ENCODE results near the gene KHSRP. TPM values are rescaled to one million over a fixed set of nuclear protein-coding genes. Genes with fewer than 3 reads are reported as not detected.
"Not testable (repeated sequence)": the region's sequence is repeated elsewhere in the genome, so short reads cannot be mapped to it uniquely, and the experiment has no call there.

Gene KHSRP
- total RNA-seq, 1 experiment from 2014 or later, result 297 TPM

DNA sequence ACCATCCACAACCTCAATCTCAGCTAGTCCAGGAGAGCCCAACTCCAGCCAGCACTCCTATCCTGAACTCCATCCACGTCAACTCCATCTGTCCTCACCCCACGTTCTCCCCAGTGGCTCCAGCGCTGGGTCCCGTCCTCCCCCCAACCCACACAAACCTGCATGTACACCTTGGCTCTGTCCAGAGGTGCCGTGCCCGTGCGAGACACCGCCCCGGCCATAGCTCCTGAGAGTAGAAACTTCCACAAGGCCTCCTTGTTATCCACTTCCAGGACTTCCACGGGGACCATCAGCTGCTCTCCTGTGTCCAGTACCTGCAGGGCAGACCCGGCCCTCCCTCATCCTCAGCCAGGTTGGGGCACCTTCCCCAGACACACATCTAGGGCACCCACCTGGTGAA is 7.3 kb upstream of the KHSRP start:
- TF ChIP-seq, protein P1, sequence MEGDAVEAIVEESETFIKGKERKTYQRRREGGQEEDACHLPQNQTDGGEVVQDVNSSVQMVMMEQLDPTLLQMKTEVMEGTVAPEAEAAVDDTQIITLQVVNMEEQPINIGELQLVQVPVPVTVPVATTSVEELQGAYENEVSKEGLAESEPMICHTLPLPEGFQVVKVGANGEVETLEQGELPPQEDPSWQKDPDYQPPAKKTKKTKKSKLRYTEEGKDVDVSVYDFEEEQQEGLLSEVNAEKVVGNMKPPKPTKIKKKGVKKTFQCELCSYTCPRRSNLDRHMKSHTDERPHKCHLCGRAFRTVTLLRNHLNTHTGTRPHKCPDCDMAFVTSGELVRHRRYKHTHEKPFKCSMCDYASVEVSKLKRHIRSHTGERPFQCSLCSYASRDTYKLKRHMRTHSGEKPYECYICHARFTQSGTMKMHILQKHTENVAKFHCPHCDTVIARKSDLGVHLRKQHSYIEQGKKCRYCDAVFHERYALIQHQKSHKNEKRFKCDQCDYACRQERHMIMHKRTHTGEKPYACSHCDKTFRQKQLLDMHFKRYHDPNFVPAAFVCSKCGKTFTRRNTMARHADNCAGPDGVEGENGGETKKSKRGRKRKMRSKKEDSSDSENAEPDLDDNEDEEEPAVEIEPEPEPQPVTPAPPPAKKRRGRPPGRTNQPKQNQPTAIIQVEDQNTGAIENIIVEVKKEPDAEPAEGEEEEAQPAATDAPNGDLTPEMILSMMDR (IDR thresholded peaks at IDR 0.05; ENCODE audit: unreplicated experiment), result no peak
- CTCF ChIA-PET, result no interaction called here
- no peaks in the 10 kb centered on the region for H3K36me3 Mint-ChIP-seq (ENCODE audit: insufficient read depth, unreplicated experiment)
- no peaks in the 10 kb centered on the region for H3K27me3 Mint-ChIP-seq (ENCODE audit: unreplicated experiment)
- no peak overlapping the region for H3K4me3 Mint-ChIP-seq (ENCODE audit: low read depth, unreplicated experiment)
- intact Hi-C loops (cut with micrococcal nuclease; ENCODE audit: unreplicated experiment), result no loop called here
- DNase-seq, result no peak
- no peaks in the 10 kb centered on the region for H3K4me1 Mint-ChIP-seq (ENCODE audit: low read depth, unreplicated experiment)
- no peaks in the 10 kb centered on the region for H3K9me3 Mint-ChIP-seq (ENCODE audit: low read depth, unreplicated experiment)
- H3K27ac Mint-ChIP-seq (ENCODE audit: unreplicated experiment), result no peak overlapping the region
- no TSS peak for BruUV-seq (replicated peaks)

DNA sequence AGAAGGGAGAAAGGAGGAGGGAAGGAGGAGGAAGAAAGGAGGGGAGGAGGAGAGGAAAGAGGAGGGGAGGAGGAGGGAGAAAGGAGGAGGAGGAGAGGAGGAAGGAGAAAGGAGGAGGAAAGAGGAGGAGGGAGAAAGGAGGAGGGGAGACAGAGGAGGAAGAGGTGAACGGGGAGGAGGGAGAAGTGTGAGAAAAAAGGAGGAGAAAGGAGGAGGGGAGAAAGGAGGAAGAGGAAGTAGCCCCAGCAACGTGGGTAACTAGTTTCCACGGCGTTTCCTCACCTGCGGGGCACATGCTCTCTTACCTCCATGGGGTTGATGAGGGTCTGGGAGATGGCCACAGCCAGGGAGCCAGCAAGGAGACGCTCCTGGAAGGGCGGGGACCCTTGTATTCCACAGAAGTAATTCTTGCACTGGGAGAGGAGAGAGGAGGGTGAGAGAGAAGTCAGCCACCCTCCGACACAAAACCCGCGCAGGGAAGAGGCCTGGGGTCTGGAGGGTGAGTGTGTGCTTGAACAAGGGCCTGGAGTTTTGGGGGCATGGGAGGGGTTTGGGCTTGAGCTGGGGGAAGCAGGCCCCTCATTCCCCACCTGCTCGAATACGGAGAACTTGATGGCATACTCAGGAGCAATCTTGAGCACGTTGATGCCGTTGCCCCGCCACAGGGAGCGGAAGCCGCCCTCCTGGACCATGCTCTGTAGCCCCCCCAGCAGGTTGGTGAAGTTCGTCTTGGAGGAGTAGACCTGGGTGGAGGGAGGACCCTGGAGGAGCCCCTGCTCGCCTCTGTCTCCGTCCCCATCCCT is 5.0 kb upstream of the KHSRP start:
- no peaks in the 10 kb centered on the region for H3K4me1 Mint-ChIP-seq (ENCODE audit: low read depth, unreplicated experiment)
- no peaks in the 10 kb centered on the region for H3K27me3 Mint-ChIP-seq (ENCODE audit: unreplicated experiment)
- peaks cover 13% of the 10 kb centered on the region for H3K36me3 Mint-ChIP-seq (ENCODE audit: insufficient read depth, unreplicated experiment)
- CTCF ChIA-PET, result no interaction called here
- intact Hi-C loops (cut with micrococcal nuclease; ENCODE audit: unreplicated experiment), result no loop called here
- no peak for DNase-seq
- H3K4me3 Mint-ChIP-seq (ENCODE audit: low read depth, unreplicated experiment), result no peak overlapping the region
- H3K9me3 Mint-ChIP-seq (ENCODE audit: low read depth, unreplicated experiment), result no peaks in the 10 kb centered on the region
- no peak overlapping the region for H3K27ac Mint-ChIP-seq (ENCODE audit: unreplicated experiment)
- TF ChIP-seq, protein P1 (IDR thresholded peaks at IDR 0.05; ENCODE audit: unreplicated experiment), result no peak
- BruUV-seq (replicated peaks), result no TSS peak

DNA sequence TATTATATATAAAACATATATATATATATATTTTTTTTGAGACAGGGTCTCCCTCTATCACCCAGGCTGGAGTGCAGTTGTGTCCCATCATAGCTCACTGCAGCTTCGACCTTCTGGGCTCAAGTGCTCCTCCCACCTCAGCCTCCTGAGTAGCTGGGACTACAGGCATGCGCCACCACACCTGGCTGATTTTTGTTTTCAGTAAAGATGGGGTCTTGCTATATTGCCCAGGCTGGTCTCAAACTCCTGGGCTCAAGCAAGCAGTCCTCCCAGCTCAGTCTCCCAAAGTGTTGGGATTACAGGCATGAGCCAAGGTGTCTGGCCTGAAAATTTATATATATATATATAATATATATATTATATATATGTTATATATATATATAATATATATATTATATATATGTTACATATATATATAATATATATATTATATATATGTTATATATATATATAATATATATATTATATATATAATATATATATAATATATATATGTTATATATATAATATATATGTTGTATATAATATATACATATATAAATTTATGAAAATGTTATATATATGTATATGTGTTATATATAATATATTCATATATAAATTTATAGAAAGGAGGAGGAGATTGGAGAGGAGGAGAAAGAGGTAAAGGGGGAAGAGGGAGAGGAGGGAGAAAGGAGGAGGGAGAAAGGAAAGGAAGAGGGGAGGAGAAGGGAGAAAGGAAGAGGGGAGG is 4.2 kb upstream of the KHSRP start:
- H3K27me3 Mint-ChIP-seq (ENCODE audit: unreplicated experiment); H3K27ac Mint-ChIP-seq (ENCODE audit: unreplicated experiment); H3K4me1 Mint-ChIP-seq (ENCODE audit: low read depth, unreplicated experiment); CTCF ChIA-PET; H3K4me3 Mint-ChIP-seq (ENCODE audit: low read depth, unreplicated experiment); intact Hi-C loops (cut with micrococcal nuclease; ENCODE audit: unreplicated experiment); DNase-seq; H3K9me3 Mint-ChIP-seq (ENCODE audit: low read depth, unreplicated experiment); BruUV-seq (replicated peaks): not testable (repeated sequence)
- peaks cover 18% of the 10 kb centered on the region for H3K36me3 Mint-ChIP-seq (ENCODE audit: insufficient read depth, unreplicated experiment)

DNA sequence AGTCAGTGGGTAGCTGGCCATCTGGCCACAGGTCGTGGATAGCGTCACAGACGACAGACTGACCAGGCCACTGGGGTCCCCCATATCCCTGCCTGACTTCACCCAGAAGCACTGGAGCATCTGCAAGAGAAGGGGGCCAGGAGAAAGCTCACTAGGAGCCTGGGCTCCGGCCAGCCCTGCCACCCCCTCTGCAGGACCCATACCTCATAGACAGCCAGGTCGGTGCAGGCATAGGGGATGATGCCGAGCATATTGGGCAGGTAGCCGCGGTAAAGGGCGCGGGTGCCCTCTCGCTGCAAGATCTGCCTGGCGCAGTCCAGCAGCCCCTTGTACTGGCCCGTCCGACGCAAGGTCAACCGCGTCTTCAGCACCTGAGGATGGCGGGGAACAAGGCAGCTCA is 2.5 kb upstream of the KHSRP start:
- Mint-ChIP-seq H3K4me1 (ENCODE audit: low read depth, unreplicated experiment) (no peaks in the 10 kb centered on the region), H3K4me3 (ENCODE audit: low read depth, unreplicated experiment) (no peak overlapping the region), H3K36me3 (ENCODE audit: insufficient read depth, unreplicated experiment) (peaks cover 31% of the 10 kb centered on the region), H3K9me3 (ENCODE audit: low read depth, unreplicated experiment) (no peaks in the 10 kb centered on the region), H3K27ac (ENCODE audit: unreplicated experiment) (no peak overlapping the region), H3K27me3 (ENCODE audit: unreplicated experiment) (no peaks in the 10 kb centered on the region)
- CTCF ChIA-PET, result no interaction called here
- TF ChIP-seq, protein P1 (IDR thresholded peaks at IDR 0.05; ENCODE audit: unreplicated experiment), result no peak
- intact Hi-C loops (cut with micrococcal nuclease; ENCODE audit: unreplicated experiment), result no loop called here
- DNase-seq, result no peak
- no TSS peak for BruUV-seq (replicated peaks)
